Measurements from ENCODE around the gene ARHGAP11A.

The ARHGAP11A gene

DNA sequence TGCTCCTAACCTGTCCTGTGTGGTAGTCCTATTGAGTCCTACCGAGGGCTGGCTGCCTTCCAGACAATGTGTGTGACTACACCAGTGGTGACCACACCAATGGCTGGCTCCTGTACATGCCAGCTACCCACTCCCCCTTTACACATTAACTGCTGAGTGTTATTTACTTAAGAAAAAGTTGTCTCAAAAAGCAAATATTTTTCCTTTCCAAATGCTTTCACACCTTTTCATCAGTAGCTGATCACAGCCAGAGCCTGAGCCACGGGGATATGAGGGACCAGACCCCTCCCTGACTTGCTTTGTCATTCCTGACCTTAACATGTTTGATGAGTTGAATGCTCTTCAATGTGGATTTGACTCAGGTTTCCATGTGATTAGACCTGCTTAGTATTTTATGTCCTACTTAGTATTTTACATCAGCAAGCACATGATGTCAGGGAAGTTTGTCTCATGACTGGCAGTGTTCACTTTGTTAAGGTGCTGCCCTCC, 72.9 kb downstream of the ARHGAP11A start:
- no peak for DNase-seq (ENCODE audit: low read depth in 2 of 2)

Measured in stimulated activated CD8-positive, alpha-beta memory T cell treated with anti-CD3 and anti-CD28 coated beads, Interleukin-15, amount 100 ng/mL, for 4 hours (primary cell).